ENCODE data around the gene MCMBP. TPM values are rescaled to one million over a fixed set of nuclear protein-coding genes. Genes with fewer than 3 reads are reported as not detected.
A peak's percentile ranks its signal among the peaks of the same experiment; 100 is the strongest.

The MCMBP gene
- polyA plus RNA-seq, 2 of the 4 experiments (the other 2 are of a cell fraction), result 57.3 to 113 TPM

GRCh38 chr10:119896061-119896655 lies 23.5 kb upstream of the MCMBP start:
- no peak overlapping the region for H3K4me3 ChIP-seq
- H3K4me2 ChIP-seq, result peak overlapping the region; percentile 59
- no peak for ATAC-seq
- no peak for TF ChIP-seq CBX2 (IDR thresholded peaks at IDR 0.05; ENCODE audit: borderline replicate concordance, low read depth)
- TF ChIP-seq CEBPB (IDR thresholded peaks at IDR 0.05), result peak in 1 of 2 experiments; percentile 44; a peak in 1 of 4 replicates
- no peak for TF ChIP-seq HDAC2 (IDR thresholded peaks at IDR 0.05)
- FAIRE-seq, result no peak
- ChIA-PET CTCF (interaction anchor here (1.3 to 1.6 kb wide), 3 partner anchors 12 to 146 kb away, joined by 3 to 4 read pairs (median 3); no protein-coding TSS in a partner anchor), POLR2A (interaction anchor here (3.1 kb wide), 1 partner anchor 24 kb away, joined by 12 read pairs; the partner anchor contains the start of gene MCMBP)
- 0 out of 6 replicates have a peak overlapping the region, but pooled peaks of 1 of the 2 experiments have one; percentile 13 for H3K27ac ChIP-seq
- WGBS (ENCODE audit: missing lambda C conversion rate), result 41% methylated on average over 4 of the region's 4 CpGs
- peaks cover 41% of the 10 kb centered on the region for H3K4me1 ChIP-seq
- peak in 1 of 2 experiments; percentile 14 for DNase-seq (ENCODE audit: low read depth in 1 of 2, low spot score in 1 of 2)
- no peaks in the 10 kb centered on the region for H3K9me3 ChIP-seq

GRCh38 chr10:119893845-119894427 lies 21.3 kb upstream of the MCMBP start:
- ChIA-PET CTCF (interaction anchor here (0.7 to 1.0 kb wide), 2 partner anchors 48 to 144 kb away, joined by 3 read pairs; no protein-coding TSS in a partner anchor), POLR2A (no interaction called here)
- DNase-seq (ENCODE audit: low read depth in 1 of 2, low spot score in 1 of 2) (no peak), FAIRE-seq (no peak), ATAC-seq (no peak)
- no peak overlapping the region for H3K27ac ChIP-seq
- H3K4me1 ChIP-seq, result peaks cover 41% of the 10 kb centered on the region
- whole genome bisulfite sequencing (ENCODE audit: missing lambda C conversion rate), result 97% methylated on average over 3 of the region's 3 CpGs
- peak overlapping the region; percentile 73 for H3K4me2 ChIP-seq
- TF ChIP-seq EHF (CRISPR knock-in tag; IDR thresholded peaks at IDR 0.05) (no peak), RCOR1 (IDR thresholded peaks at IDR 0.05; ENCODE audit: low read depth, low read length) (no peak), SMC3 (IDR thresholded peaks at IDR 0.05) (no peak), ZFP36 (IDR thresholded peaks at IDR 0.05; ENCODE audit: borderline replicate concordance, partially characterized antibody) (no peak), ZNF302 (CRISPR knock-in tag; IDR thresholded peaks at IDR 0.05) (no peak), SREBF2 (IDR thresholded peaks at IDR 0.05) (no peak)
- H3K9me3 ChIP-seq, result 0 out of 3 replicates have a peak, but pooled peaks cover 5% of the 10 kb centered on the region
- peak overlapping the region; percentile 98 for H3K4me3 ChIP-seq

- DNase-seq (ENCODE audit: low read depth in 1 of 2, low spot score in 1 of 2) (no peak), FAIRE-seq (no peak), ATAC-seq (peak; percentile 26 to 35; a peak in 3 of 6 replicates)
- ChIA-PET POLR2A (interaction anchor here (1.0 to 2.3 kb wide), 11 partner anchors 8 to 351 kb away, joined by 3 to 44 read pairs (median 5); partner anchors contain the start of genes INPP5F, MCMBP, RGS10 and TIAL1), CTCF (interaction anchor here (0.7 to 1.2 kb wide), 3 partner anchors 49 to 206 kb away, joined by 3 to 5 read pairs (median 3); no protein-coding TSS in a partner anchor)
- Histone ChIP-seq H3K4me1 (peaks cover 41% of the 10 kb centered on the region), H3K9me3 (0 out of 3 replicates have a peak, but pooled peaks cover 5% of the 10 kb centered on the region), H3K4me2 (peak overlapping the region; percentile 73), H3K27ac (peak overlapping the region; percentile 90 to 97), H3K4me3 (peak overlapping the region; percentile 98)
- TF ChIP-seq FOXS1 (CRISPR knock-in tag; IDR thresholded peaks at IDR 0.05) (no peak), MYC (IDR thresholded peaks at IDR 0.05; ENCODE audit: borderline replicate concordance, low read length) (no peak), NR3C1 (IDR thresholded peaks at IDR 0.05) (no peak), KDM5A (IDR thresholded peaks at IDR 0.05) (peak; percentile 35; the same call in 1 of the 2 replicates), JUN (IDR thresholded peaks at IDR 0.05) (no peak)
- 3% methylated on average over 9 of the region's 9 CpGs for WGBS (ENCODE audit: missing lambda C conversion rate)
These were observed 20.4 kb upstream of the MCMBP start for GRCh38 chr10:119893074-119893473.

GRCh38 chr10:119892188-119893065 lies 19.8 kb upstream of the MCMBP start, which contains the start of gene SEC23IP:
SEC23IP (plus strand) TSS chr10:119892730; CDS start chr10:119892783, 53 bp downstream.
- Histone ChIP-seq H3K4me2 (peak within 1 kb of the TSS; percentile 82), H3K9me3 (0 out of 3 replicates have a peak, but pooled peaks cover 5% of the 10 kb centered on the region), H3K4me1 (peaks cover 40% of the 10 kb centered on the region), H3K27ac (peak within 1 kb of the TSS; percentile 90 to 97), H3K4me3 (peak within 1 kb of the TSS; percentile 98)
- ATAC-seq (peak; percentile 97 to 99), FAIRE-seq (peak; percentile 80), DNase-seq (ENCODE audit: low read depth in 1 of 2, low spot score in 1 of 2) (peak; percentile 93 to 98)
- ChIA-PET CTCF (interaction anchor here (0.6 to 1.2 kb wide), 4 partner anchors 17 to 1872 kb away, joined by 3 to 5 read pairs (median 3); no protein-coding TSS in a partner anchor), POLR2A (interaction anchor here (0.5 to 2.3 kb wide), 15 partner anchors 9 to 350 kb away, joined by 3 to 44 read pairs (median 4); partner anchors contain the start of genes INPP5F, MCMBP, RGS10 and TIAL1)
- WGBS (ENCODE audit: missing lambda C conversion rate), result under 1% methylated on average over 43 of the region's 61 CpGs
- TF ChIP-seq MAZ (IDR thresholded peaks at IDR 0.05; ENCODE audit: borderline replicate concordance, low read depth, low read length), result no peak
- TF ChIP-seq PHF8 (IDR thresholded peaks at IDR 0.05; ENCODE audit: borderline replicate concordance, low read depth), result peak; percentile 94; the same call in 1 of the 2 replicates
- peak; percentile 78; the same call in 1 of the 2 replicates for TF ChIP-seq HOXA7 (CRISPR knock-in tag; IDR thresholded peaks at IDR 0.05)
- TF ChIP-seq ZNF302 (CRISPR knock-in tag; IDR thresholded peaks at IDR 0.05), result peak; percentile 49; the same call in 1 of the 2 replicates
- TF ChIP-seq E2F6 (IDR thresholded peaks at IDR 0.05; ENCODE audit: borderline replicate concordance, low read depth), result peak; percentile 92
- TF ChIP-seq FOSB (CRISPR knock-in tag; IDR thresholded peaks at IDR 0.05), result peak; percentile 72; the same call in 1 of the 2 replicates
- peak; percentile 38; the same call in 1 of the 2 replicates for TF ChIP-seq ATOH8 (CRISPR knock-in tag; IDR thresholded peaks at IDR 0.05; ENCODE audit: low read depth)
- no peak for TF ChIP-seq FOXS1 (CRISPR knock-in tag; IDR thresholded peaks at IDR 0.05)
- TF ChIP-seq BHLHE40 (IDR thresholded peaks at IDR 0.05; ENCODE audit: low read depth, low read length), result peak; percentile 83
- TF ChIP-seq MAFK (IDR thresholded peaks at IDR 0.05; ENCODE audit: partially characterized antibody), result peak; percentile 4
- peak; percentile 93 for TF ChIP-seq USF2 (IDR thresholded peaks at IDR 0.05)
